Measurements from ENCODE around the gene TEX22. TPM values are rescaled to one million over a fixed set of nuclear protein-coding genes. Genes with fewer than 3 reads are reported as not detected.

The TEX22 gene
- total RNA-seq, 1 experiment from 2014 or later, result 0.87 TPM

DNA sequence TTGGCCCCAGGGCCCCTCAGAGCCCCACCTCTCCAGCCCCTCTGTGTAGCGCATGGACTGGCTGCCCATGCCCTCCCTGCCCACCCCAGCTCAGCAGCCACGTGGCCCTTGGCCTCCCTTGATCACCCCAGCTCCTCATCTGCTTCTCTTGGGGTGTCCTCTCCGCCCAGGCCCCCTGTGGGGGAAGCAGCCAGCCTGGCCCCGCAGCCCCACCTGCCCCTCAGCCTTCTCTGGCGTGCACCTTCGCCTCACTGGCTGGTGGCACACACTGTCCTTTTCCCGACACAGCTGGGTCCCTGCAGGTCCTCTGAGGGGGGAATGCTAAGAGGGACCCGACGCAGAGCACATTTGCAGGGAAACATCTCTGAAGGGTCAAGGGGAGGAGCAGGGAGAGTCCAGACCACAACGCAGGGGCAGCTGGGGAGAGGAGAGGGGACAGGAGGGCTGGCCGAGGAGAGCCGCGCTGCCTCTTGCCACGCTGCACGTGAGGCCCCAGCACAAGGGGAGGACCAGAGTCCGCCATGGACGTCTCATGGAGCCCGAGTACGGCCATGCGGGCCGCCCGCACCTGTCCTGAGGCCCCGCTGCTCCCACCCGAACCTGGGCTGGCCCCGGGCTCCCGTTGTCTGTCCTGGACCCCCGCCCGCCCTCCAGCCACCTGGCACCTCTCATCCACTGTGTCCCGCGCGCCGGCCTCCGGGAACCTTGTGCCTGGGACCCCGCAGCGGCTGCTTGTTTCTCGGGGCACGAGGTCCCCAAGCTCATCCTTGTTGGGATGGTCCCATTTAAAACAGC, 47.7 kb upstream of the TEX22 start (continued):
- TF ChIP-seq, protein P1, sequence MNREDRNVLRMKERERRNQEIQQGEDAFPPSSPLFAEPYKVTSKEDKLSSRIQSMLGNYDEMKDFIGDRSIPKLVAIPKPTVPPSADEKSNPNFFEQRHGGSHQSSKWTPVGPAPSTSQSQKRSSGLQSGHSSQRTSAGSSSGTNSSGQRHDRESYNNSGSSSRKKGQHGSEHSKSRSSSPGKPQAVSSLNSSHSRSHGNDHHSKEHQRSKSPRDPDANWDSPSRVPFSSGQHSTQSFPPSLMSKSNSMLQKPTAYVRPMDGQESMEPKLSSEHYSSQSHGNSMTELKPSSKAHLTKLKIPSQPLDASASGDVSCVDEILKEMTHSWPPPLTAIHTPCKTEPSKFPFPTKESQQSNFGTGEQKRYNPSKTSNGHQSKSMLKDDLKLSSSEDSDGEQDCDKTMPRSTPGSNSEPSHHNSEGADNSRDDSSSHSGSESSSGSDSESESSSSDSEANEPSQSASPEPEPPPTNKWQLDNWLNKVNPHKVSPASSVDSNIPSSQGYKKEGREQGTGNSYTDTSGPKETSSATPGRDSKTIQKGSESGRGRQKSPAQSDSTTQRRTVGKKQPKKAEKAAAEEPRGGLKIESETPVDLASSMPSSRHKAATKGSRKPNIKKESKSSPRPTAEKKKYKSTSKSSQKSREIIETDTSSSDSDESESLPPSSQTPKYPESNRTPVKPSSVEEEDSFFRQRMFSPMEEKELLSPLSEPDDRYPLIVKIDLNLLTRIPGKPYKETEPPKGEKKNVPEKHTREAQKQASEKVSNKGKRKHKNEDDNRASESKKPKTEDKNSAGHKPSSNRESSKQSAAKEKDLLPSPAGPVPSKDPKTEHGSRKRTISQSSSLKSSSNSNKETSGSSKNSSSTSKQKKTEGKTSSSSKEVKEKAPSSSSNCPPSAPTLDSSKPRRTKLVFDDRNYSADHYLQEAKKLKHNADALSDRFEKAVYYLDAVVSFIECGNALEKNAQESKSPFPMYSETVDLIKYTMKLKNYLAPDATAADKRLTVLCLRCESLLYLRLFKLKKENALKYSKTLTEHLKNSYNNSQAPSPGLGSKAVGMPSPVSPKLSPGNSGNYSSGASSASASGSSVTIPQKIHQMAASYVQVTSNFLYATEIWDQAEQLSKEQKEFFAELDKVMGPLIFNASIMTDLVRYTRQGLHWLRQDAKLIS (CRISPR knock-in tag; IDR thresholded peaks at IDR 0.05; ENCODE audit: borderline replicate concordance), result no peak
- TF ChIP-seq CBFB (CRISPR knock-in tag; IDR thresholded peaks at IDR 0.05; ENCODE audit: low read depth) (no peak), SMAD3 (CRISPR knock-in tag; IDR thresholded peaks at IDR 0.05; ENCODE audit: borderline replicate concordance) (no peak)
- TF ChIP-seq, protein P2, sequence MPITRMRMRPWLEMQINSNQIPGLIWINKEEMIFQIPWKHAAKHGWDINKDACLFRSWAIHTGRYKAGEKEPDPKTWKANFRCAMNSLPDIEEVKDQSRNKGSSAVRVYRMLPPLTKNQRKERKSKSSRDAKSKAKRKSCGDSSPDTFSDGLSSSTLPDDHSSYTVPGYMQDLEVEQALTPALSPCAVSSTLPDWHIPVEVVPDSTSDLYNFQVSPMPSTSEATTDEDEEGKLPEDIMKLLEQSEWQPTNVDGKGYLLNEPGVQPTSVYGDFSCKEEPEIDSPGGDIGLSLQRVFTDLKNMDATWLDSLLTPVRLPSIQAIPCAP (CRISPR knock-in tag; IDR thresholded peaks at IDR 0.05), result no peak

DNA sequence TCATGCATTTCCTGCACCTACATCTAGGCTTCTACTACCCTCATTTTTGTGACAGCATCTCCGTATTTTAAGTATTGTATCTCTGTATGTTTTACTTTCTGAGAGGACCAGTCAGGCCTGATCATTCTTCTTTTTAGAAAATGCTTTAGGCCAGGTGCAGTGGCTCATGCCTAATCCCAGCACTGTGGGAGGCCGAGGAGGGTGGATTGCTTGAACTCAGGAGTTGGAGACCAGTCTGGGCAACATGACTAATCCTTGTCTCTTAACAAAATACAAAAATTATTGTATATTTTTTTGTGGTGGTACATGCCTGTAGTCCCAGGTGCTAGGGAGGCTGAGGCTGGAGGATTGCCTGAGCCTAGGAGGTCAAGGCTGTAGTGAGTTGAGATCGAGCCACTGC, 46.9 kb upstream of the TEX22 start:
- Mint-ChIP-seq H3K36me3 (no peaks in the 10 kb centered on the region; the same call in 1 of the 2 replicates), H3K4me3 (no peak overlapping the region), H3K9me3 (no peaks in the 10 kb centered on the region), H3K27ac (no peak overlapping the region), H3K4me1 (peaks cover 2% of the 10 kb centered on the region; the same call in 1 of the 2 replicates), H3K27me3 (ENCODE audit: low read depth) (no peaks in the 10 kb centered on the region)
- TF ChIP-seq, protein P3, sequence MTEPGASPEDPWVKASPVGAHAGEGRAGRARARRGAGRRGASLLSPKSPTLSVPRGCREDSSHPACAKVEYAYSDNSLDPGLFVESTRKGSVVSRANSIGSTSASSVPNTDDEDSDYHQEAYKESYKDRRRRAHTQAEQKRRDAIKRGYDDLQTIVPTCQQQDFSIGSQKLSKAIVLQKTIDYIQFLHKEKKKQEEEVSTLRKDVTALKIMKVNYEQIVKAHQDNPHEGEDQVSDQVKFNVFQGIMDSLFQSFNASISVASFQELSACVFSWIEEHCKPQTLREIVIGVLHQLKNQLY (CRISPR knock-in tag; IDR thresholded peaks at IDR 0.05), result no peak
- TF ChIP-seq ZBTB21 (CRISPR knock-in tag; IDR thresholded peaks at IDR 0.05; ENCODE audit: borderline replicate concordance) (no peak), CREM (CRISPR knock-in tag; IDR thresholded peaks at IDR 0.05) (no peak)
- CTCF ChIA-PET, result interaction anchor here (0.7 to 1.6 kb wide), 26 partner anchors 10 to 234 kb away, joined by 3 to 27 read pairs (median 5); partner anchors contain the start of genes BRF1 and JAG2
- POLR2A ChIA-PET, result no interaction called here
- DNase-seq (ENCODE audit: low spot score) (no peak), ATAC-seq (no peak)

DNA sequence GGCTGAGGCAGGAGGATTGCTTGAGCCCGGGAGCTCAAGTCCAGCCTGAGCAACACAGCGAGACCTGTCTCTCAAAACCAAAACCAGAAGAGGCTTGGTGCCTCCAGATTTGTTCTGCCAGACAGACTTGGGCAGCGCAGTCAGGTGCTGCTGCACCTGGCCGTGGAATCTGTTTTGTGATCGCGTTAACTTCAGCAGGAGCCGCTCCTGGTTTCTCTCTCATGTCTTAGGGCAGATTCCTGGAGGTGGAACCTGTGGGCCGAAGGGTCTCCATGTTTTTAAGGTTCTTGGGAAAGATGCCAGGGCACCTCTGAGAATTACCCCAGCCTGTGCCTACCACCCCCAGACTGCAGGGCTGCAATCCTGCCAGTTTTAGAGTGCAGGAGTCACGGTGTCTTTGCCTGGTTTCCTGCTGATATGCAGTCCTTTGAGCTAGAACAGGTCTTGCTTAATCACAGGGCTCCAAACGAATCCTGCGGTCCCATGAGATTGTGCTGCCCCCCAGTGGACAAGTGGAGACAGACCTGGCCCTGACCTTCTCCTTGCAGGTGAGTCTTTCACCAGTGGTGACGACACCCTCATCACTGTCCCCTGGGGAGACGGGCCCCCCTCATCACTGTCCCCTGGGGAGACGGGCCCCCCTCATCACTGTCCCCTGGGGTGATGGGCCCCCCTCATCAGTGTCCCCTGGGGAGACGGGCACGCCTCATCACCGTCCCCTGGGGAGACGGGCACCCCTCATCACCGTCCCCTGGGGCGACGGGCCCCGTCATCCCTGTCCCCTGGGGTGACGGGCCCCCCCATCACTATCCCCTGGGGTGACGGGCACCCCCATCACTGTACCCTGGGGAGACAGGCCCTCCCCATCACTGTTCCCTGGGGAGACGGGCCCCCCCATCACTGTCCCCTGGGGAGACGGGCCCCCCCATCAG, 46.2 kb upstream of the TEX22 start:
- DNase-seq (ENCODE audit: low spot score), result peak; percentile 90
- no peaks in the 10 kb centered on the region for H3K27me3 Mint-ChIP-seq (ENCODE audit: low read depth)
- peak; percentile 90 for ATAC-seq
- H3K9me3 Mint-ChIP-seq, result no peaks in the 10 kb centered on the region
- ChIA-PET CTCF (interaction anchor here (0.6 to 1.6 kb wide), 51 partner anchors 9 to 291 kb away, joined by 3 to 27 read pairs (median 4); partner anchors contain the start of genes BRF1, BTBD6, JAG2 and PACS2), POLR2A (interaction anchor here (0.8 kb wide), 1 partner anchor 71 kb away, joined by 3 read pairs; no protein-coding TSS in a partner anchor)
- TF ChIP-seq GRHL2 (CRISPR knock-in tag; IDR thresholded peaks at IDR 0.05; ENCODE audit: insufficient replicate concordance, severe bottlenecking) (no peak), GABPB1 (CRISPR knock-in tag; IDR thresholded peaks at IDR 0.05) (no peak), NFE2L1 (CRISPR knock-in tag; IDR thresholded peaks at IDR 0.05) (no peak), TEAD4 (CRISPR knock-in tag; IDR thresholded peaks at IDR 0.05) (no peak), SOX15 (CRISPR knock-in tag; IDR thresholded peaks at IDR 0.05) (no peak), ZNF423 (CRISPR knock-in tag; IDR thresholded peaks at IDR 0.05) (peak; percentile 73)
- TF ChIP-seq, protein P4, sequence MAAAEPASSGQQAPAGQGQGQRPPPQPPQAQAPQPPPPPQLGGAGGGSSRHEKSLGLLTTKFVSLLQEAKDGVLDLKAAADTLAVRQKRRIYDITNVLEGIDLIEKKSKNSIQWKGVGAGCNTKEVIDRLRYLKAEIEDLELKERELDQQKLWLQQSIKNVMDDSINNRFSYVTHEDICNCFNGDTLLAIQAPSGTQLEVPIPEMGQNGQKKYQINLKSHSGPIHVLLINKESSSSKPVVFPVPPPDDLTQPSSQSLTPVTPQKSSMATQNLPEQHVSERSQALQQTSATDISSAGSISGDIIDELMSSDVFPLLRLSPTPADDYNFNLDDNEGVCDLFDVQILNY (CRISPR knock-in tag; IDR thresholded peaks at IDR 0.05), result 0 out of 2 replicates have a peak, but pooled peaks have one; percentile 12
- TF ChIP-seq, protein P5, sequence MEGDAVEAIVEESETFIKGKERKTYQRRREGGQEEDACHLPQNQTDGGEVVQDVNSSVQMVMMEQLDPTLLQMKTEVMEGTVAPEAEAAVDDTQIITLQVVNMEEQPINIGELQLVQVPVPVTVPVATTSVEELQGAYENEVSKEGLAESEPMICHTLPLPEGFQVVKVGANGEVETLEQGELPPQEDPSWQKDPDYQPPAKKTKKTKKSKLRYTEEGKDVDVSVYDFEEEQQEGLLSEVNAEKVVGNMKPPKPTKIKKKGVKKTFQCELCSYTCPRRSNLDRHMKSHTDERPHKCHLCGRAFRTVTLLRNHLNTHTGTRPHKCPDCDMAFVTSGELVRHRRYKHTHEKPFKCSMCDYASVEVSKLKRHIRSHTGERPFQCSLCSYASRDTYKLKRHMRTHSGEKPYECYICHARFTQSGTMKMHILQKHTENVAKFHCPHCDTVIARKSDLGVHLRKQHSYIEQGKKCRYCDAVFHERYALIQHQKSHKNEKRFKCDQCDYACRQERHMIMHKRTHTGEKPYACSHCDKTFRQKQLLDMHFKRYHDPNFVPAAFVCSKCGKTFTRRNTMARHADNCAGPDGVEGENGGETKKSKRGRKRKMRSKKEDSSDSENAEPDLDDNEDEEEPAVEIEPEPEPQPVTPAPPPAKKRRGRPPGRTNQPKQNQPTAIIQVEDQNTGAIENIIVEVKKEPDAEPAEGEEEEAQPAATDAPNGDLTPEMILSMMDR (IDR thresholded peaks at IDR 0.05), result peak; percentile 79
- peak overlapping the region; percentile 84; the same call in 1 of the 2 replicates for H3K27ac Mint-ChIP-seq
- H3K4me1 Mint-ChIP-seq, result peaks cover 7% of the 10 kb centered on the region; the same call in 1 of the 2 replicates
- H3K36me3 Mint-ChIP-seq, result no peaks in the 10 kb centered on the region; the same call in 1 of the 2 replicates
- no peak overlapping the region for H3K4me3 Mint-ChIP-seq

All from WTC11 (cell line).